Panc1 (cell line): ENCODE data around the gene FCHSD1.

Source experiments
- SIN3A ChIP-seq: IDR thresholded peaks from 2 replicates; pipeline ENCODE4 v1.6.1; 2012; ENCODE audit warnings: low read depth, mild to moderate bottlenecking, low read length, moderate library complexity, borderline replicate concordance; ENCODE audit not compliant: insufficient read depth
- TF ChIP-seq, protein P1 (sequence below): fragments of 450-650 bp; IDR thresholded peaks from 2 replicates; pipeline ENCODE4 v1.5.1; 2017; ENCODE audit warnings: mild to moderate bottlenecking

DNA sequence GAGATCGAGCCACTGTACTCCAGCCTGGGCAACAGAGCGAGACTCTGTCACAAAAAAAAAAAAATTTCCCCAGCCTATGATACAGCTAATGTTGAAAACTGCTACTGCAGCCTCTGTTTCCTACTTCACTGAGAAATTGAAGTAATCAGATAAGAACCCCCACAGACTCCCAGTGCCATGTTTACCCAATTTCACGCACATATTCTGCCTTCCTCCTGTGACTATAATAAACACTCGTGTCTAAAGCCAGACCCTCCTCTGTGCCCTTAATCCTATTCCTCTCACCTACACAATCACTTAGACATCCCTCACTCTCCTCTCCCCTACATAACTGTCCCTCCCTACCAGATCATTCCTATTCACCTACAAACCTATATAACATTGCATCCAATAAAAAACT lies 24.5 kb upstream of the FCHSD1 start:
- TF ChIP-seq, protein P1, sequence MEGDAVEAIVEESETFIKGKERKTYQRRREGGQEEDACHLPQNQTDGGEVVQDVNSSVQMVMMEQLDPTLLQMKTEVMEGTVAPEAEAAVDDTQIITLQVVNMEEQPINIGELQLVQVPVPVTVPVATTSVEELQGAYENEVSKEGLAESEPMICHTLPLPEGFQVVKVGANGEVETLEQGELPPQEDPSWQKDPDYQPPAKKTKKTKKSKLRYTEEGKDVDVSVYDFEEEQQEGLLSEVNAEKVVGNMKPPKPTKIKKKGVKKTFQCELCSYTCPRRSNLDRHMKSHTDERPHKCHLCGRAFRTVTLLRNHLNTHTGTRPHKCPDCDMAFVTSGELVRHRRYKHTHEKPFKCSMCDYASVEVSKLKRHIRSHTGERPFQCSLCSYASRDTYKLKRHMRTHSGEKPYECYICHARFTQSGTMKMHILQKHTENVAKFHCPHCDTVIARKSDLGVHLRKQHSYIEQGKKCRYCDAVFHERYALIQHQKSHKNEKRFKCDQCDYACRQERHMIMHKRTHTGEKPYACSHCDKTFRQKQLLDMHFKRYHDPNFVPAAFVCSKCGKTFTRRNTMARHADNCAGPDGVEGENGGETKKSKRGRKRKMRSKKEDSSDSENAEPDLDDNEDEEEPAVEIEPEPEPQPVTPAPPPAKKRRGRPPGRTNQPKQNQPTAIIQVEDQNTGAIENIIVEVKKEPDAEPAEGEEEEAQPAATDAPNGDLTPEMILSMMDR = no peak
- TF ChIP-seq SIN3A = no peak
